GM12874 (cell line): ENCODE results near the gene TRIM58.

Source experiments
- TF ChIP-seq, protein P1 (sequence below): IDR thresholded peaks from 2 replicates; pipeline ENCODE4 v1.5.1; 2011; ENCODE audit warnings: low read depth, mild to moderate bottlenecking, control low read depth, low read length, moderate library complexity; ENCODE audit not compliant: insufficient read depth

Gene TRIM58

DNA sequence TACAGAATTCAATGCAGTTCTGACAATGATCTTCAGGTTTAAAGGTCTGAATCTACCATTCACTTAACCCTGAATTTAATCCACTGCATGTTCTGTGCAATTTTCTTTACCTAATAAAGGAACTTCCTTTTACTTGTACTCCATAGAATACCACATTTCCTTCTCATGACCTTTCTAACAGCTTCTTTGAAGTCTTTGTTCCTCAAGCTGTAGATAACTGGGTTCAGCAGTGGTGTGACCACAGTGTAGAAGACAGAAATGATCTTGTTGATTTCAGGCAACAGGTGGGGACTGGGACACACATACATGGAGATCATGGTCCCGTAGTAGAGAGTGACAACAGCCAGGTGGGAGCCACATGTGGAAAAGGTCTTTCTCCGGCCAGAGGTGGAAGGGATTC lies 16.2 kb upstream of the TRIM58 start:
- TF ChIP-seq, protein P1, sequence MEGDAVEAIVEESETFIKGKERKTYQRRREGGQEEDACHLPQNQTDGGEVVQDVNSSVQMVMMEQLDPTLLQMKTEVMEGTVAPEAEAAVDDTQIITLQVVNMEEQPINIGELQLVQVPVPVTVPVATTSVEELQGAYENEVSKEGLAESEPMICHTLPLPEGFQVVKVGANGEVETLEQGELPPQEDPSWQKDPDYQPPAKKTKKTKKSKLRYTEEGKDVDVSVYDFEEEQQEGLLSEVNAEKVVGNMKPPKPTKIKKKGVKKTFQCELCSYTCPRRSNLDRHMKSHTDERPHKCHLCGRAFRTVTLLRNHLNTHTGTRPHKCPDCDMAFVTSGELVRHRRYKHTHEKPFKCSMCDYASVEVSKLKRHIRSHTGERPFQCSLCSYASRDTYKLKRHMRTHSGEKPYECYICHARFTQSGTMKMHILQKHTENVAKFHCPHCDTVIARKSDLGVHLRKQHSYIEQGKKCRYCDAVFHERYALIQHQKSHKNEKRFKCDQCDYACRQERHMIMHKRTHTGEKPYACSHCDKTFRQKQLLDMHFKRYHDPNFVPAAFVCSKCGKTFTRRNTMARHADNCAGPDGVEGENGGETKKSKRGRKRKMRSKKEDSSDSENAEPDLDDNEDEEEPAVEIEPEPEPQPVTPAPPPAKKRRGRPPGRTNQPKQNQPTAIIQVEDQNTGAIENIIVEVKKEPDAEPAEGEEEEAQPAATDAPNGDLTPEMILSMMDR: no peak

DNA sequence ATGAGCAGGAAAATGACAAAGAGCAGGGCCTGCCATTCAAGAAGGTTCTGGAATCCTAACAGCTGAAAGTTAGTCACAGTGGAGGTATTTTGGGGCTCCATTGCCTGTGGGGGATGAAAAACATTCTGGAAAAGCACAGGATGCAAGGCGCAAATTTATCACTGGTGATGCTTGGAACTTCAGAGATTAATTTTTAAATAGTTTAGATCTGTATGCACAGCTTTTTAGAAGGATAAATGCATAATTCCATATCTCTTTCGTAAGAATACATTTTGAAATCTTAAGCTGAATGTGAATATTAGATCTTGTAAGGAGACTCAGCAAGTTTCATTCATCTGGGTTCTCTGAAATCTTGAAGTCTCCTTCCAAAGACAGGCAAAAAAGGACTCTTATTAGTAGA lies 15.2 kb upstream of the TRIM58 start, which contains the start of gene OR11L1:
Gene OR11L1, minus strand, starts transcription at position 101 of the 400 bp plus-strand sequence. Its CDS starts 0 bp downstream, at position 101.
- TF ChIP-seq, protein P1: no peak

DNA sequence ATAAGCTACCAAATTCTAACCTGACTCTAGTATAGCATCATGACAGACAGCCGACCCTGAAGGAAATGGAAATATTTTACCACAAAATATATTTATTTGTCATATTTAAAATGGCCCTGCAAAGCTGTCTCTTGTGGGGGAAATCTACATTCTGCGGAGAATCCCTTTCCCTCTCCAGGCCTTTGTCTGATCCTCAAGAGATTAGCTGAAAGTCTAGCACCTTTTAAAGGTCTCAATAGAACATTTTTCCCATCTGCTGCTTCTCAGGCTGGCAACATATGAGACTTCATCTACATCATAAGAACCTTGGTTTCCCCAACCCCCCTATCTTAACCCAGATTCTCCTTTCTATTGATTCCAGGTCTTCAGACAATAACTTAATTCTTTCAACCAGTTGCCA lies 13.6 kb upstream of the TRIM58 start:
- TF ChIP-seq, protein P1: no peak

DNA sequence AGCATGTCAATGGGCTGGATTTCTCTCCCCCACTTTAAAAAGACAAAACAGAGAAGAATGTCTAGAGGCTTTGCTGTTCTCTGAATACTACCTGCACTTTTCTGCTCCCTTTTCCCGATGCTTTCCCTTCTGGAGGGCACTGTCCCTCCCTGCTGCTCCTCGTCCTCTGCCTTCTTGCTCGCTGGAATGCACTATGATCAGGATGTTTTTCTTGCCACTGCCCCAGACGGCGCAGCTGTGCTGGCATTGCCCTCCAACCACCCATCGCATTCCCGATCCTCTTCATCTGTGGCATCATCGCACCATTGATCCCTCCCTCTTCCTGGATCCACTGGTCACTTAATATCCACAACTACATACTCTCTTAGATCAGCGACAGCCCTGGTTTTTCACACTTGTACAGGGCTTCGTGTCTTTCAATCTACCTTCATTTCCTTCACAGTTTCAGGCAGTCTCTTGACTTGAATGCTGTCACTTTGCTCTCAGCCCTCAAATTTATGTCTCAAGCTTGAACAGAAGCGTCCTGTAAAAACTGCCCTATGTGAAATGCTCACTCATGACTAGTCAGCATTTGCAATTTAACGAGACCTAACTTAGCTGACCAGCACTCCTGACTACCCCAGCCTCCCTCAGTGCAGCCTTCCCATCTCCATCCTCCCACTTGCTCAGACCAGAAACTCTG lies 11.8 kb upstream of the TRIM58 start:
- TF ChIP-seq, protein P1: no peak

DNA sequence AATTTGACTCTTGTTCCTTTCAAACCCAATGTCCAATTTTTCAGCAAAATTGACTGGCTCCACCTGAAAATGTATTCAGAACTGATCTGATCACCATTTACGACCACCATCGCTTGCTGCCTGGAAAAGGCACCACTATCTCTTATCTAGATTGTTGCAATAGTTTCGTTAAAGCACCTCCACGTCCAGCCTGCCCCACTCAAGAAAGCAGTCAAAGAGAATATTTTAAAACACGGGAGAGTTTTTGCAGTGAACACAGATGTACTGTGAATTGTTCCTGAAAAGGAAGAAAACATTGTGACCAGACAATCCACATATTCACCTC lies 11.3 kb upstream of the TRIM58 start:
- TF ChIP-seq, protein P1: no peak

DNA sequence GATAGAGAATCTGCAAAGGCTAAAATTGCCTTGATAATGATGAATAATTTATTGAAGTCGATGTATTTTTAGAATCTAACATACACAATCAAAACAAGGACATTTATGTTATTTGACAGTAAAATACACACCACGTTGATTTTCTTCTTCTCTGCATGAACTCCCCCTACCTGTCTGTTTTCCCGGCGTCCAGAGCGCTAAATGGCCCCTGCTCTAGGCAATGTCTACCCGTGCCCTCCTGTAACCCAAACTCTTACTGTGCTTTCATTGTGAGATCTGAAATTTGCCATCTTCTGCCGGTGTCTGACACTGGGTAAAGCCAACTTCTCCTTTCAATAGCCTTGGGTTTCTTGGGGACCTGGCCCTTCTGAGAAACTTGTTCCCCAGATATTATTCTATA lies 8.6 kb upstream of the TRIM58 start:
- TF ChIP-seq, protein P1: no peak

DNA sequence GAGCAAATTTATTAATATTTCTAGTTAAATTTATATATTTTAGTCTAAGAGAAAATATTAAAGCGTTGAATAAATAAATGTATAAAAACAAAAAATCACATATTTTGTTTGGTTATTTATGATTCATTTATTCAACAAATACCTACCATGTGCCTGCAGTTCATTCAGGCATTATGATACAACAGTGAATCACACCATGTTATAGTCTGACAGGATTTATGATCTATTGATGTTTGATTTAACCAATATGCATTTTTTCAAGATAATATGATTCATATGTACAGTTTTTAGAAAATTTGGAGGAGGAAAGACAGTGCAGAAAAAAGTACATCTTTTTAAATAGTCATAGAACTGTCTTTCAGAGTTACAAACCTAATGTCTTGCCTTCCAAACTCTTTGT lies 7.4 kb upstream of the TRIM58 start:
- TF ChIP-seq, protein P1: no peak
